OCI-LY1 (cell line): ENCODE data around the gene KRT1.

Source experiments
- H2AFZ ChIP-seq: fragments of 200-600 bp; sonication (generic), shearing (Covaris generic); 2 replicates; pipeline ENCODE4 v1.6.0; 2014; ENCODE audit warnings: antibody characterized with exemption, mild to moderate bottlenecking, low read length
- H3F3A ChIP-seq: fragments of 200-600 bp; sonication (generic), shearing (Covaris generic); 2 replicates; pipeline ENCODE4 v1.6.0; 2014; ENCODE audit warnings: mild to moderate bottlenecking, antibody characterized with exemption, low read length, moderate library complexity; ENCODE audit not compliant: insufficient read depth
- H3K27ac ChIP-seq: fragments of 200-600 bp; sonication (generic); 2 replicates; pipeline ENCODE4 v1.5.1; 2014; ENCODE audit warnings: low read length, mixed run types, mild to moderate bottlenecking, low read depth; ENCODE audit not compliant: poor library complexity, severe bottlenecking
- H3K27me3 ChIP-seq: fragments of 200-600 bp; sonication (generic); 2 replicates; pipeline ENCODE4 v1.6.0; 2014; ENCODE audit warnings: antibody characterized with exemption, mild to moderate bottlenecking, low read length, moderate library complexity; ENCODE audit not compliant: insufficient read depth
- H3K36me3 ChIP-seq: fragments of 200-600 bp; sonication (generic); 2 replicates; pipeline ENCODE4 v1.6.1; 2014; ENCODE audit warnings: mild to moderate bottlenecking, antibody characterized with exemption, low read length, moderate library complexity, mixed read lengths; ENCODE audit not compliant: insufficient read depth
- H3K4me1 ChIP-seq: fragments of 200-600 bp; sonication (generic); 2 replicates; pipeline ENCODE4 v1.5.1; 2014; ENCODE audit warnings: mild to moderate bottlenecking, low read length, moderate library complexity; ENCODE audit not compliant: insufficient read depth, severe bottlenecking
- H3K4me2 ChIP-seq: fragments of 200-600 bp; sonication (generic), shearing (Covaris generic); 2 replicates; pipeline ENCODE4 v1.6.1; 2014; ENCODE audit warnings: low read length
- H3K4me3 ChIP-seq: fragments of 200-600 bp; sonication (generic); 2 replicates; pipeline ENCODE4 v1.5.1; 2014; ENCODE audit warnings: low read length, low read depth, mild to moderate bottlenecking, mixed read lengths; ENCODE audit not compliant: poor library complexity, severe bottlenecking
- H3K79me2 ChIP-seq: fragments of 200-600 bp; shearing (Covaris generic); 2 replicates; pipeline ENCODE4 v1.6.1; 2016; ENCODE audit warnings: mixed run types, low read length, mixed read lengths; ENCODE audit not compliant: insufficient read depth
- H3K9ac ChIP-seq: fragments of 200-600 bp; sonication (generic), shearing (Covaris generic); 2 replicates; pipeline ENCODE4 v1.6.1; 2014; ENCODE audit warnings: mild to moderate bottlenecking, low read length, mixed read lengths
- H3K9me2 ChIP-seq: fragments of 200-600 bp; sonication (generic), shearing (Covaris generic); 2 replicates; pipeline ENCODE4 v1.6.1; 2014; ENCODE audit warnings: low read depth, mild to moderate bottlenecking, low read length, mixed read lengths
- H3K9me3 ChIP-seq: fragments of 200-600 bp; shearing (Covaris generic); 2 replicates; pipeline ENCODE4 v1.6.1; 2014; ENCODE audit warnings: low read length, mixed read lengths
- H4K20me1 ChIP-seq: fragments of 200-600 bp; sonication (generic), shearing (Covaris generic); 2 replicates; pipeline ENCODE4 v1.6.0; 2016; ENCODE audit warnings: mild to moderate bottlenecking, low read length; ENCODE audit not compliant: insufficient read depth
- CTCF ChIP-seq: fragments of 200-600 bp; sonication (generic), shearing (Covaris generic); IDR thresholded peaks from 2 replicates; pipeline ENCODE4 v1.5.1; 2017; ENCODE audit warnings: mild to moderate bottlenecking, antibody characterized with exemption, low read length, moderate library complexity, mixed read lengths
- EZH2 ChIP-seq: fragments of 200-600 bp; sonication (generic), shearing (Covaris generic); IDR thresholded peaks from 2 replicates; pipeline ENCODE4 v1.8.0; 2017; ENCODE audit warnings: borderline replicate concordance, mixed run types, mild to moderate bottlenecking, antibody characterized with exemption, low read length, moderate library complexity, mixed read lengths

Gene KRT1

GRCh38 chr12:52692254-52692653 lies 12.0 kb upstream of the KRT1 start:
- no peaks in the 10 kb centered on the region for H4K20me1 ChIP-seq
- H3F3A ChIP-seq, result no peaks in the 10 kb centered on the region
- H3K9ac ChIP-seq, result no peak overlapping the region
- no peak overlapping the region for H3K4me3 ChIP-seq
- H3K4me1 ChIP-seq, result no peaks in the 10 kb centered on the region
- H3K36me3 ChIP-seq, result no peaks in the 10 kb centered on the region
- H3K9me2 ChIP-seq, result no peaks in the 10 kb centered on the region
- H3K4me2 ChIP-seq, result no peak overlapping the region
- no peaks in the 10 kb centered on the region for H3K79me2 ChIP-seq
- no peak overlapping the region for H2AFZ ChIP-seq
- no peaks in the 10 kb centered on the region for H3K9me3 ChIP-seq
- no peak overlapping the region for H3K27ac ChIP-seq
- H3K27me3 ChIP-seq, result no peaks in the 10 kb centered on the region
- TF ChIP-seq EZH2, result no peak
- peak; percentile 28; the same call in 1 of the 2 replicates for TF ChIP-seq CTCF

GRCh38 chr12:52691841-52692150 lies 11.6 kb upstream of the KRT1 start:
- Histone ChIP-seq H3K9me2 (no peaks in the 10 kb centered on the region), H3K4me3 (no peak overlapping the region), H2AFZ (no peak overlapping the region), H3K27me3 (no peaks in the 10 kb centered on the region), H3K4me1 (no peaks in the 10 kb centered on the region), H3K4me2 (no peak overlapping the region), H3K79me2 (no peaks in the 10 kb centered on the region), H3K9me3 (no peaks in the 10 kb centered on the region), H3F3A (no peaks in the 10 kb centered on the region), H3K27ac (no peak overlapping the region), H3K36me3 (no peaks in the 10 kb centered on the region), H3K9ac (no peak overlapping the region), H4K20me1 (no peaks in the 10 kb centered on the region)
- TF ChIP-seq EZH2 (no peak), CTCF (no peak)

GRCh38 chr12:52691076-52691840 lies 11.1 kb upstream of the KRT1 start:
- Histone ChIP-seq H3K79me2 (no peaks in the 10 kb centered on the region), H3K36me3 (no peaks in the 10 kb centered on the region), H3K27me3 (no peaks in the 10 kb centered on the region), H3K4me1 (no peaks in the 10 kb centered on the region), H3K9ac (no peak overlapping the region), H3K9me3 (no peaks in the 10 kb centered on the region), H3K9me2 (no peaks in the 10 kb centered on the region), H3K4me3 (peak overlapping the region; percentile 30), H3K27ac (no peak overlapping the region), H3F3A (no peaks in the 10 kb centered on the region), H3K4me2 (peak overlapping the region; percentile 50; the same call in 1 of the 2 replicates), H4K20me1 (no peaks in the 10 kb centered on the region), H2AFZ (no peak overlapping the region)
- no peak for TF ChIP-seq EZH2
- no peak for TF ChIP-seq CTCF
